Effector memory CD8-positive, alpha-beta T cell (primary cell): ENCODE measurements around the gene RGS8.
"Not testable (repeated sequence)": the region's sequence is repeated elsewhere in the genome, so short reads cannot be mapped to it uniquely, and the experiment has no call there.

Experiments
- ATAC-seq: fragments of 150-1000 bp; cut with Tn5 transposase; replicated peaks from 2 replicates; pipeline ENCODE4 v1.10.0; 2021; ENCODE audit warnings: mild to moderate bottlenecking, moderate library complexity
- DNase-seq, 3 experiments: peaks; one replicate each; pipeline ENCODE4 v3.0.0; 2021
- H3K27ac Mint-ChIP-seq, 2 donors: one replicate each; pipeline ENCODE4 v1.8.0; 2022; ENCODE audit warnings: mild to moderate bottlenecking in 2 of 2, mixed read lengths in 2 of 2, moderate library complexity in 2 of 2
- H3K27me3 Mint-ChIP-seq, 2 donors: one replicate each; pipeline ENCODE4 v1.8.0; 2022; ENCODE audit warnings: mixed read lengths in 2 of 2
- H3K36me3 Mint-ChIP-seq: one replicate; pipeline ENCODE4 v1.8.0; 2022; ENCODE audit warnings: mild to moderate bottlenecking, moderate library complexity, mixed read lengths; ENCODE audit not compliant: insufficient read depth
- H3K4me1 Mint-ChIP-seq, 2 donors: one replicate each; pipeline ENCODE4 v1.8.0; 2022; ENCODE audit warnings: low read depth in 2 of 2, mixed read lengths in 2 of 2
- H3K4me3 Mint-ChIP-seq, 2 donors: one replicate each; pipeline ENCODE4 v1.8.0; 2022; ENCODE audit warnings: mild to moderate bottlenecking in 2 of 2, mixed read lengths in 2 of 2, moderate library complexity in 2 of 2
- H3K9me3 Mint-ChIP-seq, 2 donors: one replicate each; pipeline ENCODE4 v1.8.0; 2022; ENCODE audit warnings: mixed read lengths in 2 of 2

RGS8 gene

DNA sequence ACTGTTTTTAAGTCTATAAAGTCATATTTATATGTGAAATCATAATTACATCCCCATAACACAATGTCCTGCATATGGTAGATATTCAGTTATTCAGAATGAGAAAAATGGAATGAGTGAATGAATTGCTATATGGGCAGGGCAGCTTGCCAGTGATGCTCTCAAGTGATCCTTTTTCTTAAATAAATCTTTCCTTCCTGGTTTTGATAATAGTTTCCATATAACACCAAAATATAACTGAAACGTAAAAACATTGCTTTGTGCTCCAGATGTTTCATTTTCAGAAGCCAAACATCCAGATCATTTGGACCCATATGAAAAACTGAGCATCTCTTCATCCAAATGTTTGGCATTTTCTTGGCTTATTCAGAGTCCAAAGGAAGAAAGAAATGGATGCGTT, 30.2 kb upstream of the RGS8 start:
- H3K9me3 Mint-ChIP-seq = no peaks in the 10 kb centered on the region
- H3K27me3 Mint-ChIP-seq = peaks cover 5 to 30% of the 10 kb centered on the region in 2 donors
- no peaks in the 10 kb centered on the region for H3K36me3 Mint-ChIP-seq
- H3K4me1 Mint-ChIP-seq = peaks cover 4 to 5% of the 10 kb centered on the region in 2 donors
- ATAC-seq (no peak), DNase-seq (no peak)
- H3K4me3 Mint-ChIP-seq = no peak overlapping the region
- H3K27ac Mint-ChIP-seq = no peak overlapping the region

DNA sequence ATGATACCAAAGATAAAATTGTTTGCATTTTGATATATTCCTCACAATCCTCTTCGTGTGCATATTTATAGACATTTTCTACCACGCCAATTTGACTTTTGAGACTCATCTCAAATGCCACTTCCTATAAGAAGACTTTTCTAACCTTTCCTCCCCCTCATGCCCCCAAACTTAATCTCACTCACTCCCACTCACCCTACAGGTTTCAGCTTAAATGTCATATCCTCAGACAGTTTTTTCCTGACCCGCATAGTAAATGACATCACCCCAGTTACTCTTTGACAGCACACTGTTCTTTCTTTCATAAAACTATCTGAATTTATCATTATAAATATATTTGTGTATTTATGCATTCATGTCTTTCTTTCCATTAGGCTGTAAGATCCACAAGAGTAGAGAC, 29.6 kb upstream of the RGS8 start:
- Mint-ChIP-seq H3K4me3 (no peak overlapping the region), H3K9me3 (no peaks in the 10 kb centered on the region), H3K27me3 (peaks cover 5 to 24% of the 10 kb centered on the region in 2 donors), H3K27ac (no peak overlapping the region), H3K36me3 (no peaks in the 10 kb centered on the region), H3K4me1 (peaks cover 4 to 5% of the 10 kb centered on the region in 2 donors)
- DNase-seq (no peak), ATAC-seq (no peak)

DNA sequence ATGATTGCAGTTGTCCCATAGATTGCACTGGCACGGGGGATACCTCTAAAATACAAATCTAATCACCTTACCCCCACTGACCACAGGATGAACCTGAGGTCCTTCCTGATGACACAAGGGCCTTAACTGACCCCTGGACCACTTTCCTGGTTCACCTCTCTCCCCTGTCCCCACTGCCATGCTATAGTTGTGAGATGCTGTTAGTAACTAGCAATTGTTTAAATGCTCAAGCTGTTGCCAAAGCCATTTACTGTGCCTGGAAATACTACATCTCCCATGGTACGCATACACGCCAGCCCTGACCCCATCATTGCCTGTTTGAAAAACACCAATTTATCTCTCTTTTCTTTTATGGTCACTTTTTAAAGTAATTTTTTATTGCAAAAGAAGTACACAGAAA, 29.1 kb upstream of the RGS8 start:
- Mint-ChIP-seq H3K4me1 (peaks cover 4 to 5% of the 10 kb centered on the region in 2 donors), H3K27ac (no peak overlapping the region)

DNA sequence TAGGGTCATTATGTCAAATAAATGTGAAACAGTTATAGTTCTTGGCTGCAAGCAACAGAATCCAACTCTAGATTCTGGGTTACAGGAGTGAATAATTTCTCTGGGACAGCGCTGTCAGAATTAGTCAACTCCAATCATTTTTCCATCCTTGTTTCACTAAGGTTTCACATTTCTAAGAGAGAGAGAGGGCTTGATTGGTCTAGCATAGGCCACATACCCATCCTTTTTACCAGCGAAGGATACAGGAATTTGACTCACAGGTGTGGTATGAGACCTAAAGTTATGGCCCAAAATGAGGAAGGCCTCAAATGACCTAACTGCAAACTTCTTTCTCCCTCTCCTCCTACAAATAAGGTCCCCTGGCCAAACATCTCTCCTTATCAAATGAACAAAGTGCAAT, 25.5 kb upstream of the RGS8 start:
- no peak for ATAC-seq
- no peak overlapping the region for H3K27ac Mint-ChIP-seq
- no peaks in the 10 kb centered on the region for H3K9me3 Mint-ChIP-seq
- no peaks in the 10 kb centered on the region for H3K4me1 Mint-ChIP-seq
- peaks cover 5 to 10% of the 10 kb centered on the region in 2 donors for H3K27me3 Mint-ChIP-seq
- no peak for DNase-seq
- no peaks in the 10 kb centered on the region for H3K36me3 Mint-ChIP-seq
- no peak overlapping the region for H3K4me3 Mint-ChIP-seq

More for the DNA sequence above, 29.1 kb upstream of the RGS8 start:
- H3K27me3 Mint-ChIP-seq = peaks cover 5 to 20% of the 10 kb centered on the region in 2 donors
- DNase-seq (no peak), ATAC-seq (no peak)
- no peaks in the 10 kb centered on the region for H3K36me3 Mint-ChIP-seq
- no peaks in the 10 kb centered on the region for H3K9me3 Mint-ChIP-seq
- no peak overlapping the region for H3K4me3 Mint-ChIP-seq

DNA sequence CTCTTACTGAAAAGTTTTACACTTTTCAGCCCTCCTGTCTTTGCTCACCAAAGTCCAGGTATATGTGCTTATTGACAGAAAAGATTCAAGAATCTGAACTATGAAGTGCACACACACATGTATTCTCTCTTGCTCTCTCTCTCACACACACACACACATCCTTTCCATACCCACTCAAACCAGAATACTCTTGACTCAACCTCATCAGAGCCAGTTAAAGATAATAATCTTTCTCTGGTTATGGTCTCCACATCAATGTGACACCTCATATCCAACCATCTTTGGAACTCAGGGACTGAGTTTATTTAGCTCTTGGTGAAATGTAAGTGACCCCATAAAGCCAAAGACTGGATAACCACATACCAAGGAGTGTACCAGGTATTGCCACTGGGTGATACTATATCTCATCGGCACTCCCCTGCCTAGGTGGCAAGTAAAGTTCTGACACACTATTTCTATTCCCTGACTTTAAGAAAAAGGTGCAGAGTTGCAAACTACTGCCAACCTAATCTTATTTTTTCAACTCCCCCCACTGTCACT, 24.9 kb upstream of the RGS8 start:
- no peaks in the 10 kb centered on the region for H3K9me3 Mint-ChIP-seq
- H3K4me1 Mint-ChIP-seq = no peaks in the 10 kb centered on the region
- H3K36me3 Mint-ChIP-seq = no peaks in the 10 kb centered on the region
- no peak for DNase-seq
- no peak for ATAC-seq
- no peak overlapping the region for H3K4me3 Mint-ChIP-seq
- peaks cover 5 to 10% of the 10 kb centered on the region in 2 donors for H3K27me3 Mint-ChIP-seq
- no peak overlapping the region for H3K27ac Mint-ChIP-seq

DNA sequence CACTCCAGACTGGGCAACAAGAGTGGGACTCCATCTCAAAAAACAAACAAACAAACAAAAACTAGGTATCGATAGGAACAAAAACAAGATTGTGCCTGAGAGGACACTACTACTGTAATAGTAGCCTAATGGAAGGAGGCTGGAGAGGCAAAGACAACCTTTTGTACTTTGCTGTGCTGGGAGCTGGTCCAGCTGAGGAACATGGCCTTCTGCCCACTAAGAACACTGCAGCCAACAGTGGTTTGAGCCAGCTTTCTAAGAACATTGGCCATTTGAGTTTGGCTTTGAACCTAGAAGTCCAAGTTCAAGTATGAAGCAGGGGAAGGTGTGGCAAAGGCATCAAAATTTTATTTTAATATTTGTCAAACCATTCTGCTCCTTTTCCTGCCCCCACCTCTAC, 22.7 kb upstream of the RGS8 start:
- Mint-ChIP-seq H3K36me3 (no peaks in the 10 kb centered on the region), H3K4me1 (no peaks in the 10 kb centered on the region), H3K27ac (no peak overlapping the region), H3K4me3 (no peak overlapping the region), H3K27me3 (no peaks in the 10 kb centered on the region), H3K9me3 (no peaks in the 10 kb centered on the region)
- ATAC-seq (no peak), DNase-seq (no peak)

DNA sequence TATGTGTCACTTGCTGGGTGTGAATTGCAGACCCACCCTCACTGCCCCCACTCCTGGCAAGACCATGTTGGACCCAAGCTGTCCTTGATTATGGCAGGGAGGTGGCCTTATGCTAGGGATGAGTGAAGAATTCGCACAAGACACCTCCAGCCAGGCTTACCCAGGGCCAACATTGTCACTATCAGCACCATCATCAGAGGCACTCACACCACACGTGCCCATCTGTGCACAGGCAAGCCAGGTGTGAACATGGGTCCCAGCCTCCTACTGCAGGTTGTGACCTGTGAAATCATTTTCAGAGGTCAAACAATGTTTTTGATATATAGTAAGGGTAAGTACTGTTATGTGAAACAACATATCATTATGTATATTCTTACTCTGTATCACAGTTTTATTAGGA, 20.3 kb upstream of the RGS8 start:
- H3K36me3 Mint-ChIP-seq = no peaks in the 10 kb centered on the region
- H3K9me3 Mint-ChIP-seq = no peaks in the 10 kb centered on the region
- H3K4me3 Mint-ChIP-seq = no peak overlapping the region
- H3K27me3 Mint-ChIP-seq = no peaks in the 10 kb centered on the region
- H3K4me1 Mint-ChIP-seq = no peaks in the 10 kb centered on the region
- H3K27ac Mint-ChIP-seq = no peak overlapping the region
- no peak for ATAC-seq
- no peak for DNase-seq

DNA sequence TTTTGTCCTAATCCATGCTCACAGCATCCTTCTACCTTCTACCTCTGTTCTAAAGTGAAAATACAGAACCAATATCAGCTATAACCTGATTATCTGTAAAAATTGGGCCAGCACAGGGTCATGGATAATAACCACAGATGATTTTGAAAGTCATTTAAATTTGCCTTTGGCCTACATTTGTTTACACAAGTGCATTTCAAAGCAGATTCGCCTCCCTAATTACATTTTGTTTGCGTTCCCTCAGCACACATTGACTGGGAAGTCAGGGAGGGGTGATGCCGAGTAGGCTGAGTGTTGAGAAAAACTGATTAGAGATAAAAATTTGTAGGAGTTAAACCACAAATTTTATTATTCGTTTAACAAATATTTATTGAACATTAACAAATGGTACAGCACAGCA, 19.2 kb upstream of the RGS8 start:
- Mint-ChIP-seq H3K36me3 (no peaks in the 10 kb centered on the region), H3K27me3 (peaks cover 10 to 11% of the 10 kb centered on the region in 2 donors), H3K27ac (no peak overlapping the region), H3K9me3 (no peaks in the 10 kb centered on the region), H3K4me3 (no peak overlapping the region), H3K4me1 (no peaks in the 10 kb centered on the region)
- DNase-seq = no peak
- no peak for ATAC-seq

DNA sequence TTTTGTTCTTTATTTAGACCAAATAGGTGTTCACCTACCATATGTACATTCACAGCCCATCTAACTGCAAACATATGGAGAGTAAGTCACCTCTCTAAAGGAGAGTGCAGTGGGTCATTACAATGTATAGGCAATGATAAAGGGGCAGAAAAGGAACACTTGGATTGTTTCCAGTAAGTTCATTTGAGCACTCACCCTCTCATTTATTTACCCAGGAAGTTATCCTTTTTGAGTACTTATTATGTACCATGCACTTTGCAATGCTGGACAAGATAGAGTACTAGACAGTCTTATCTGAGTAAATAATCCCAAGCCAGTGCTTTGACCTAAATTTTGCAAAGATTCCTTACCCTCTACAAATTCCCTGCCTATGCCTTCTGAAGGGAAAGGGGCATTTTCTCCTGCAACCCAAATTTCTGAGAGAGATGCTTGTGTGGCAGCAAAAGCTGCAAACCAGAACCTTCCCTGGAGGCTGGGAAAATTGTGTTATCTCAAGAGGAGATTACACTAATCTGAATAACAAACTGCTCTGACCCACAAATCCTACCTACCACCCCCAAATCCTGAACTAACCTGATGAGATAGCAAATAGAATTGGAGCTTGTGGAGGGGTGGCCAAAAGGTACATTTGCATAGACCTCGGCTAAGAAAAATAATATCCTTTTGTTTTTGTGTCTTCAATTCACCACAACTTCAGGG, 18.6 kb upstream of the RGS8 start:
- H3K9me3 Mint-ChIP-seq = no peaks in the 10 kb centered on the region
- H3K27ac Mint-ChIP-seq = no peak overlapping the region
- DNase-seq = no peak
- H3K36me3 Mint-ChIP-seq = no peaks in the 10 kb centered on the region
- no peaks in the 10 kb centered on the region for H3K4me1 Mint-ChIP-seq
- no peak overlapping the region for H3K4me3 Mint-ChIP-seq
- ATAC-seq = no peak
- peaks cover 12 to 17% of the 10 kb centered on the region in 2 donors for H3K27me3 Mint-ChIP-seq

DNA sequence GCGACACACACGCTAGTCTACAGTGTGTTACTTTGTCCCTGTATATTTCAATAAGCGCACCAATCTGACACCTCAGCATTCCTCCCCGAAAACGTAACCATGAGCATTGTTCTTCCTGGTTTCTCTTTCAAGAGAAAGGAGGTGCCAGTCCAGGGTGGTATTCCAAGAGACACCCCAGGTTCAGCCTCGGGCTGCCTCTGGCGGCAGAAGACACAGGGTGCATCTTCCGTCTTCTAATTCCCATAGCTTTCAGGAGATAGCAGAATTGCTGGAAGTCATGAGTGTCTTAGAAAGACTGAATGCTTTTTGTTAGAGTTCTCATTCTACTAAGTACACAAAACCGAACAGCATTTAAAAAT, 15.9 kb upstream of the RGS8 start:
- ATAC-seq = no peak
- Mint-ChIP-seq H3K27me3 (peaks cover 17 to 30% of the 10 kb centered on the region in 2 donors), H3K27ac (no peak overlapping the region), H3K4me1 (no peaks in the 10 kb centered on the region), H3K36me3 (no peaks in the 10 kb centered on the region), H3K9me3 (no peaks in the 10 kb centered on the region), H3K4me3 (no peak overlapping the region)
- DNase-seq = no peak

DNA sequence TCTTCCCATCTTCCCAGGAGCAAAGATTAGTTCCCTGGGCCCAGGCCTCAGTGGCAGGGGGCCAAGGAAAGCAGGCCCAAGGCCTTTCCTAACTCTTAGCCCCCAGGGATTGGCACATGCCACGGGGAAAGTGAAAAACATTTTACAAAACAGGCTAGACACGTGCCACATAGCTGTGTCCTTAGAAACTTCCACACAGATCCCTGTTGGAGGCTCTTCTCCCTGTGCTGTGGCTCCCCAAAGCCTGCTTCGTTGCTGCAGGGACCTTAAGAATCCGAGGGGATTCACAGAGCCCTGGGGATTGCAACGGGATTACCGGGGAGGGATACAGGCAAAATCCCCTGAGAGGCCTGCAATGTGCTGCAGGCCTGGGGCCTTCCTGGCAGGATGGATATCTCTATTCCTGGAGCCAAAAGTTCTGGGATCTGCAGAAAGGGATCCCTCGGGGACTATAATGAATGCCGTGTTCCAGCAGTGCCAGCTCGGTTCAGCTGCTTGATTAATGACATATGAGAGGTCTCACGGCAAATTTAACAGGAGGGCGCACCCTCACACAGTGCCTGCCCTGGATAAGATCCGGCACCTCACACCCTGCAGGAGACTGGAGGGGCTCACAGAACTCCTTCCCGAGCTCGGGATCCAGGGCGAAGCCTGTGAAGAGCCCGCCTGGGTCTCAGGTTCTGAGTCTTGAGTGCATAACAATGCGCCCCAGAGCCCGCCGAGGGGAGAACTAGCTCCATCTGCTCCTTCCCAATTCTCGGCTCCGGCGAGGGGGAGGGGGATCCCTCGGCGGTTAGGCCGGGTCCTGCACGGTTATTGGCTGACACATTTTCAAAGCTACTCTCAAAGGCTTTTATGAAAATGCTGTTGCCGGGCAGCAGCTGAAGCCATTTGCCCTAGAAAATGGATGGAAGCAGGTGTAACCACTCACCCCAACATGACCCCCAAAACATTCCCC, 15.3 kb upstream of the RGS8 start:
- ATAC-seq (no peak), DNase-seq (no peak)
- Mint-ChIP-seq H3K27me3 (peaks cover 17 to 30% of the 10 kb centered on the region in 2 donors), H3K4me1 (no peaks in the 10 kb centered on the region), H3K27ac (no peak overlapping the region), H3K9me3 (no peaks in the 10 kb centered on the region), H3K4me3 (no peak overlapping the region), H3K36me3 (no peaks in the 10 kb centered on the region)

DNA sequence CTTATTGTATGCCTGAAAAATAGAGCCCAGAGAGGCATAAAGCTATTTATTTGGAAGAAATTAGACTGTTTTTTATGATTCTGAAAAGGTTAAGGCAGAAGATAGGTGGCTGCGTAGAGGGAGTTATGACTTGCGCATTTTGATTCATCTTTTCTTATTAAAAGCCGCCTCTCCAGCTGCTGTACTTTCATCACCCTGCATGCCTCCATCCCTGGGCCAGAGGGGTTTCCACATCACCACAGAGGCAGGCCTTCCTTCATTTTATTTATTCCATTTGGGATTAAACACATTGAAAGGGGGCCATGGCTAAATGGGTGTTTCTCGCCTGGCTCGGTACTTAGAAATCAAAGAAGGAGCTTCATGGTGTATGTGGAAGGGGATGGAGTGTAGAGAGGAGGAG, 14.6 kb upstream of the RGS8 start:
- DNase-seq = no peak
- ATAC-seq = no peak
- Mint-ChIP-seq H3K36me3 (no peaks in the 10 kb centered on the region), H3K27ac (no peak overlapping the region), H3K4me1 (no peaks in the 10 kb centered on the region), H3K27me3 (peaks cover 17 to 30% of the 10 kb centered on the region in 2 donors), H3K4me3 (no peak overlapping the region), H3K9me3 (no peaks in the 10 kb centered on the region)

DNA sequence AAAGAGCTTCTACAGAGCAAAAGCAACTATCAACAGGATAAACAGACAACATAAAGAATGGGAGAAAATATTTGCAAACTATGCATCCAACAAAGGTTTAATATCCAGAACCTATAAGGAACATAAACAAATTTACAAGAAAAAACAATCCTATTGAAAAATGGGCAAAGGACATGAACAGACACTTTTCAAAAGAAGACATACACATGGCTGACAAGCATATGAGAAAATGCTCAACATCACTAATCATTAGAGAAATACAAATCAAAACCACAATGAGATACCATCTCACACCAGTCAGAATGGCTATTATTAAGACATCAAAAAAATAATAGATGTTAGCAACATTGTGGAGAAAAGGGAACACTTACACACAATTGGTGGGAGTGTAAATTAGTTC, 8.8 kb upstream of the RGS8 start:
- H3K4me1 Mint-ChIP-seq, ATAC-seq, H3K27ac Mint-ChIP-seq, H3K4me3 Mint-ChIP-seq, H3K9me3 Mint-ChIP-seq, H3K36me3 Mint-ChIP-seq, DNase-seq: not testable (repeated sequence)
- peaks cover 11 to 31% of the 10 kb centered on the region in 2 donors for H3K27me3 Mint-ChIP-seq
